AG04450 (cell line): ENCODE results near the gene TXK. TPM values are rescaled to one million over a fixed set of nuclear protein-coding genes. Genes with fewer than 3 reads are reported as not detected.

Source experiments
- CTCF ChIA-PET: fragments of 300-600, 350-600 bp; formaldehyde crosslinking; extraction: SDS; loops from one replicate; lab custom pipeline; 2022; ENCODE audit warnings: antibody characterized with exemption, inconsistent platforms; lab: Charles Lee
- POLR2A ChIA-PET: fragments of 350-600 bp; formaldehyde crosslinking; extraction: SDS; loops from one replicate; lab custom pipeline; 2021; ENCODE audit warnings: antibody characterized with exemption, inconsistent platforms; lab: Yijun Ruan, JAX
- DNase-seq: peaks from one replicate; pipeline ENCODE4 v3.0.0-alpha.2; 2011; ENCODE audit warnings: low read depth, low spot score
- H3K27ac ChIP-seq: one replicate; pipeline ENCODE4 v1.5.1; 2012; ENCODE audit warnings: low read depth, low read length, control low read depth
- H3K27me3 ChIP-seq: one replicate; pipeline ENCODE4 v1.6.0; 2012; ENCODE audit warnings: low read length; ENCODE audit not compliant: control insufficient read depth, insufficient read depth
- H3K4me3 ChIP-seq: 2 replicates; pipeline ENCODE4 v1.5.1; 2011; ENCODE audit warnings: mild to moderate bottlenecking, low read depth, low read length, control low read depth
- H3K9me3 ChIP-seq: 2 replicates; pipeline ENCODE4 v1.5.1; 2012; ENCODE audit warnings: low read length; ENCODE audit not compliant: control insufficient read depth, insufficient read depth
- polyA plus RNA-seq: library from polyadenylated mRNA; depleted of rRNA; stranded (reverse); fragments of >200 nt; gene quantifications from 2 replicates; pipeline ENCODE4 v1.2.3, GENCODE V29; 2011
- TF ChIP-seq, protein P1 (sequence below): IDR thresholded peaks from 2 replicates; pipeline ENCODE4 v1.5.1; 2011; ENCODE audit warnings: low read depth, low read length, control low read depth, inconsistent platforms

The TXK gene
- polyA plus RNA-seq, 1 experiment = not detected

DNA sequence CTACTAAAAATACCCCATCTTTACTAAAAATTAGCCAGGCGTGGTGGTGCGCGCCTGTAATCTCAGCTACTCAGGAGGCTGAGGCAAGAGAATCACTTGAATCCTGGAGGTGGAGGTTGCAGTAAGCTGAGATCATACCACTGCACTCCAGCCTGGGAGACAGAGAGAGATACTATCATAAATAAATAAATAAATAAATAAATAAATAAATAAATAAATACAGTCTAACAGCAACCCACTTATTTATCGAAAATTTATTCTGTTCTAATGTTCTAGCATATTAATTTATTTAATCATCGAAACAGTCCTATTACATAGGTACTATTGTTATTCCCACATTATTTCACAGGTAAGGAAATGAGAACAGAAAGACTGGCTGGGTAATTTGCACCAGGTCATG, 18.2 kb upstream of the TXK start:
- Histone ChIP-seq H3K9me3 (no peaks in the 10 kb centered on the region; the same call in 1 of the 2 replicates), H3K27me3 (no peaks in the 10 kb centered on the region), H3K4me3 (no peak overlapping the region), H3K27ac (no peak overlapping the region)
- TF ChIP-seq, protein P1, sequence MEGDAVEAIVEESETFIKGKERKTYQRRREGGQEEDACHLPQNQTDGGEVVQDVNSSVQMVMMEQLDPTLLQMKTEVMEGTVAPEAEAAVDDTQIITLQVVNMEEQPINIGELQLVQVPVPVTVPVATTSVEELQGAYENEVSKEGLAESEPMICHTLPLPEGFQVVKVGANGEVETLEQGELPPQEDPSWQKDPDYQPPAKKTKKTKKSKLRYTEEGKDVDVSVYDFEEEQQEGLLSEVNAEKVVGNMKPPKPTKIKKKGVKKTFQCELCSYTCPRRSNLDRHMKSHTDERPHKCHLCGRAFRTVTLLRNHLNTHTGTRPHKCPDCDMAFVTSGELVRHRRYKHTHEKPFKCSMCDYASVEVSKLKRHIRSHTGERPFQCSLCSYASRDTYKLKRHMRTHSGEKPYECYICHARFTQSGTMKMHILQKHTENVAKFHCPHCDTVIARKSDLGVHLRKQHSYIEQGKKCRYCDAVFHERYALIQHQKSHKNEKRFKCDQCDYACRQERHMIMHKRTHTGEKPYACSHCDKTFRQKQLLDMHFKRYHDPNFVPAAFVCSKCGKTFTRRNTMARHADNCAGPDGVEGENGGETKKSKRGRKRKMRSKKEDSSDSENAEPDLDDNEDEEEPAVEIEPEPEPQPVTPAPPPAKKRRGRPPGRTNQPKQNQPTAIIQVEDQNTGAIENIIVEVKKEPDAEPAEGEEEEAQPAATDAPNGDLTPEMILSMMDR = no peak
- CTCF ChIA-PET = no interaction called here
- DNase-seq = no peak
- POLR2A ChIA-PET = no interaction called here

DNA sequence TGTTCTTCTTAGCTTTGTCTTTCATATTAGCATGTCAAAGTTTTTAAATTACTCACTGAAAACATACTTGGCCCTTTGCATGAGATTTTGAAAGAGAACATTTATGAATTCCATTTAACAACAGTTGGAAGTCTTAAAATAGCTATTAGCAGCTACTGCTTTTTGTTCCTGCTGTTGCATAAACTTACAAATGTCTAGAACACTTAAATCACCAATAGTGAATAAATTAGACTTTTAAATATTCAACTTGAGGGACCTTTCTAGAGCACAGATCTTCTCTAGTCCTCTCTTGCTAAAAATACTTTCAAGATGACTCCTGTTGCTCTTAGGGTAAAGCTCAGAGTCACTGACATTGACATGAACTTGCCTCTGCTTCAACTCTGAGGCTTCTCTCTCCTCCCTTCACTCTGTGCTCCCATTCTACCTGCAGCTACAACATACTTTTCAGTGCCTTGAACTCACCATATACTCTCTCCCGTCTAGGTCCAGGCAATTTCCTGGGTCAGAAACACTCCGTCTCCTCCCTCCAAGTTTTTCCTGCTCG, 15.8 kb upstream of the TXK start:
- DNase-seq = no peak

DNA sequence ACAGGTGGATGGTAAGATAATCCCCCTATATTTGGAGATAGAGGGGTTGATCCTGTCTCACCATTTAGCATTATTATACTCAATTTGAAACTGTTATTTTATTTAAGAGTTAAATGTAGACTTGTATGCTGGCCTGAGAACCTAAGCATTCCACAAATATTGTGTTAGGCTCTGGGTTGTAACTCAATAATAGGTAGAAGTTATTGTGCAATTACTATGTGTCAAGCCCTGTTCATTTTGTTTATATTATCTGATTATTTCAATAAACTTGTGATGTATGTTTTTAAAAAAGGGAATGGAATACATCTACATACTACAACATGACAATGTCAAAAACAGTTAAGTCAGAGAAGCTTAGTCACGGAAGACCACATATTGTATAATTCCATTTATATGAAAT, 13.6 kb upstream of the TXK start:
- ChIA-PET CTCF (no interaction called here), POLR2A (no interaction called here)
- H3K27me3 ChIP-seq = no peaks in the 10 kb centered on the region
- no peaks in the 10 kb centered on the region for H3K9me3 ChIP-seq
- no peak overlapping the region for H3K4me3 ChIP-seq
- DNase-seq = no peak
- no peak overlapping the region for H3K27ac ChIP-seq
- TF ChIP-seq, protein P1 = no peak

More for the DNA sequence above, 15.8 kb upstream of the TXK start:
- Histone ChIP-seq H3K27me3 (no peaks in the 10 kb centered on the region), H3K4me3 (no peak overlapping the region), H3K9me3 (no peaks in the 10 kb centered on the region; the same call in 1 of the 2 replicates), H3K27ac (no peak overlapping the region)
- ChIA-PET CTCF (interaction anchor here (0.7 to 1.6 kb wide), 2 partner anchors 10 to 313 kb away, joined by 3 to 8 read pairs; no protein-coding TSS in a partner anchor), POLR2A (no interaction called here)
- TF ChIP-seq, protein P1 = no peak

DNA sequence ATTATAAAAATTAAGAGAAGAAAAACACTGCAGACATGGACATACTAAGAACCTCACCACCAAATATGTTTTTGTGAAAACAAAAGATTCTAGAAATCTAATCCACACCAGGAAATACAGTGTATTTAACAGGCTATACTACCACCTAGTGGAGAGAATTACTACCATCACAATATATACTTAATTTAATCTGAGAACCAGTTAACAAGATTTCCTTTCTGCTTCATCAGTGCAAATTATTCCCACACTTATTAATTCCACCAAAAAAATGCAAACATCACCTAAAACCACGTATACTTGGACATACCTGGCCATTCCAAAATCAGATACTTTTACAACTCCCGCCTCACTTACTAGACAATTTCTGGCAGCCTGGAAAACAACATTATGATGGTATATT, 7.0 kb upstream of the TXK start:
- ChIA-PET POLR2A (no interaction called here), CTCF (interaction anchor here (0.7 to 5.5 kb wide), 7 partner anchors 9 to 412 kb away, joined by 3 to 38 read pairs (median 3); no protein-coding TSS in a partner anchor)
- TF ChIP-seq, protein P1 = peak; percentile 58
- H3K27me3 ChIP-seq = no peaks in the 10 kb centered on the region
- peak; percentile 8 for DNase-seq
- H3K27ac ChIP-seq = no peak overlapping the region
- H3K4me3 ChIP-seq = no peak overlapping the region
- H3K9me3 ChIP-seq = no peaks in the 10 kb centered on the region

DNA sequence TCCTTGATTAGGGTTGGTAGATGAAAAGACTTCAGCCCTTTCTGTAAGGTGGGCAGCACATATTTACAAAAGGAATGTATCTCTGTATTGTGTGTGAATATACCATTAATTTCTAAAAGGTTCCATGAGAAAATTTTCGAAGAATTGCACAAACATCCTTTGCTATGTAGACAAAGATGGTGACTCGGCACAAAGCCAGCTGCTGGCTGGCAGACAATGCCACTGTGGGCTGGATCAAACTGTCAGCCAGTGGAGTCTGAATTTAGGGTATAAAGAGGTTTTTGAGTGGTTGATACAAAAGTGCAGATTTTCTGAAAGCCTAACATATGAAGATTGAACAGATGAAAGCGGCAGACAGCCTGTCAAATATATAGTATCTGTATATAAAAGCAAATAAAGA, 5.6 kb upstream of the TXK start:
- TF ChIP-seq, protein P1 = no peak
- Histone ChIP-seq H3K4me3 (no peak overlapping the region), H3K9me3 (no peaks in the 10 kb centered on the region), H3K27ac (no peak overlapping the region), H3K27me3 (no peaks in the 10 kb centered on the region)
- ChIA-PET POLR2A (interaction anchor here (1.9 kb wide), 1 partner anchor 11 kb away, joined by 5 read pairs; no protein-coding TSS in a partner anchor), CTCF (interaction anchor here (1.0 to 5.5 kb wide), 6 partner anchors 8 to 413 kb away, joined by 3 to 38 read pairs (median 4); no protein-coding TSS in a partner anchor)
- no peak for DNase-seq
